Stimulated activated CD8-positive, alpha-beta memory T cell treated with anti-CD3 and anti-CD28 coated beads, Interleukin-15, amount 100 ng/mL, for 24 hours (primary cell): Measurements from ENCODE around the gene RNF220.

Source experiments
- DNase-seq: peaks from one replicate; pipeline ENCODE4 v3.0.0-alpha.2; 2020; ENCODE audit warnings: low read depth

The RNF220 gene

GRCh38 chr1:44523593-44524591 is 118.8 kb downstream of the RNF220 start:
- DNase-seq, result no peak

GRCh38 chr1:44524655-44525500 is 119.8 kb downstream of the RNF220 start:
- no peak for DNase-seq

GRCh38 chr1:44526295-44527073 is 121.4 kb downstream of the RNF220 start:
- no peak for DNase-seq

GRCh38 chr1:44531785-44532566 is 126.9 kb downstream of the RNF220 start:
- no peak for DNase-seq

- no peak for DNase-seq
Measured at GRCh38 chr1:44532567-44532944, 127.5 kb downstream of the RNF220 start.

- no peak for DNase-seq
Measured at GRCh38 chr1:44534771-44535170, 129.7 kb downstream of the RNF220 start.

GRCh38 chr1:44536357-44537209 is 131.5 kb downstream of the RNF220 start:
- no peak for DNase-seq

GRCh38 chr1:44537538-44537937 is 132.5 kb downstream of the RNF220 start:
- DNase-seq, result no peak

GRCh38 chr1:44537956-44538355 is 132.9 kb downstream of the RNF220 start:
- DNase-seq, result no peak

GRCh38 chr1:44539991-44540730 is 135.1 kb downstream of the RNF220 start:
- no peak for DNase-seq

- no peak for DNase-seq
Measured at GRCh38 chr1:44542420-44543063, 137.5 kb downstream of the RNF220 start.

- no peak for DNase-seq
Measured at GRCh38 chr1:44543064-44543744, 138.1 kb downstream of the RNF220 start.

GRCh38 chr1:44543786-44544185 is 138.7 kb downstream of the RNF220 start:
- DNase-seq, result no peak

- no peak for DNase-seq
Measured at GRCh38 chr1:44544960-44545359, 139.9 kb downstream of the RNF220 start.

GRCh38 chr1:44545961-44546360 is 140.9 kb downstream of the RNF220 start:
- DNase-seq, result no peak

GRCh38 chr1:44546403-44547053 is 141.5 kb downstream of the RNF220 start:
- DNase-seq, result no peak

GRCh38 chr1:44547361-44547760 is 142.3 kb downstream of the RNF220 start:
- no peak for DNase-seq

GRCh38 chr1:44547837-44548236 is 142.8 kb downstream of the RNF220 start:
- no peak for DNase-seq
